Activated CD8-positive, alpha-beta memory T cell treated with anti-CD3 and anti-CD28 coated beads, Interleukin-2, amount 50 U/mL, for 24 hours (primary cell): Measurements from ENCODE around the gene LDHAL6B.

ENCODE experiments used
- DNase-seq: peaks from one replicate; pipeline ENCODE4 v3.0.0-alpha.2; 2020; ENCODE audit errors: extremely low read depth

The LDHAL6B gene

DNA sequence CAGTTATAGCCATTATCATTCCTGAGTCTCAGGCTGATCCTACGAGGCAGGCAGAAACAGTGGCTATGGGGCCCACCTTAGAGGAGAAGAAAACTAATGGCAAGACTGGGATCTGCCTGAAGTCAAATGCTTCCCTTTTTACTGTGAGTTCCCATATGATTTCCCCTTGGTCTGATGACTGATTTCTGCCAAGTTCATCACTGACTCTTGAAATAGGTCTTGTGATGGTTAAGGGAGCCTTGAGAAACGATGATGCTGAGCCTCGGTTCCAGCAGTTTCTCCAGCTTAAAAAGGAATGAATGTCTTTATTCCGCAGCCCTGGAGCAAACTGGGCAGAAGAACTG, 29.4 kb upstream of the LDHAL6B start:
- DNase-seq = no peak

DNA sequence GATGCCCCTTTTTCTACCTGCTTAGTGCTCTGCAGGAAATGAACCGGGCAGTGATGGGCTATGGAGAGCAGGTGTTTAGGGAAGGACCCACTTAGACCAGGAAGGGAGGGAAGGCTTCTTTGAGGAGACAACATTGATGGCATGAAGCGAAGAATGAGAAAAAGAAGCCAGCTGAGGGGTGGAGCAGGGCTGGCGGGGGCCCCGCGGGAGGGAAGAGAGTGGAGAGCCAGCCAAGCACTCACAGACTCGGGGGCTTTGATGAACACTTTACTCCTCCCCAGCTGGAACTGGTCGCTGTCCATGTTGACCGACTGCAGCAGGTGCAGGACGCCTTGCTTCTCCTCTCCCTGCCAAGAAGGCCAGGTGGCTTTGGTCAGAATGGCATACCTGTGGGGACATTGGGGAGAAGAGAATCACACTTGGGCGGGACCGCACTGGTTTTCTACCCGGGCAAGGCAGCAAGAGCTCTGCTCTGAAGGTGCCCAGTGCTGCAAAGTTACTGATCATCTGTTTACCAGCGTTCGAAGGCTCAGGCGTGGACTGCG, 28.4 kb upstream of the LDHAL6B start:
- no peak for DNase-seq

DNA sequence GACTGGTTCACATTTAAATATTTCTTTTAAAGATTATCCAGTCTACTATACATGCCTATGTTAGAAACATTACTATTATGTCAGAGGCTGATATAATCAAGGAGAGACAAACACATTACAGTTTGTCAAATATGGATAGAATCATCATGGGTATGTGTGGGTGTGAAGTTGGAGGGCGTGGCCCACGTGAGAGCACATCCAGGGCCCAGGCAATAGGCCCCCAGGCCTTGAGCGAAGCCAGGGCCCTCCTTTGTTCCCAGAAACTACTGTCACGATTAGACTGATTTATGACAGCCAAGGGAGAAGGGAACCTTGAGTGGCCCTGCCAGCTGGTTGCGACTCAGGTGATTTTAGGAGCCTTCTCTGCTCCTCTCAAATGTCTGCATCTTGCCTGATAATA, 26.9 kb upstream of the LDHAL6B start:
- DNase-seq = no peak

DNA sequence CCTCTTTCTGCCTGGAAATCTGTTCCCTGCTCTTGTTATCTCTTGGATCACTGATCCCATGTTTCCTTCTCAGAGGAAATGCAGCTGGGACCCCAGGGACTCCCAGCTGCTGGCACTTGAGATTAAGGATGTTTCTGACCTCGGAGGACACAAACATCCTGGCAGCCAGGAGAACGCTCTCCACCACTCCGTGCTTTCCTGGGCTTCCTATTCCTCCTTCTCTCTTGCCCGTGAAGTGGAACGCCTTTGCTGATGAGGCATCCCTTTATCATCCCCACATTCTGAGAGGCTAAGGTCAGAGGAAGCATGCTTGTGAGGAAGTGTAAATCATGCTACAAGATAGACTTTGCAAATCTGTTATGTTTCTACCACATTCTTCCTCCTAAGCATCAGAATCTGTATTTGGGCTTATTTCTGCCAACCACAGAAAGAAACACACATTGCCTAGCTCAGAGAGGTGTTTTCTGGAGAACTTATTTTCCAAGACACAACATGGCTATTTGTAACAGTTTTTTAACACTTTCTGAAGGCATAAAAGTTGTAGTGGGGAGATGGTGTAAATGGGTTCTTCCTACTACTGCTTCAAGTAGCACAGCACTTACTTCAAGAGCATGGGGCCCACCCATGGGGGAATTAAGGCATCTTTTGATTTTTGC, 25.6 kb upstream of the LDHAL6B start:
- no peak for DNase-seq

GRCh38 chr15:59185725-59186124, 20.9 kb upstream of the LDHAL6B start:
- no peak for DNase-seq

GRCh38 chr15:59186501-59186900, 20.1 kb upstream of the LDHAL6B start:
- no peak for DNase-seq

DNA sequence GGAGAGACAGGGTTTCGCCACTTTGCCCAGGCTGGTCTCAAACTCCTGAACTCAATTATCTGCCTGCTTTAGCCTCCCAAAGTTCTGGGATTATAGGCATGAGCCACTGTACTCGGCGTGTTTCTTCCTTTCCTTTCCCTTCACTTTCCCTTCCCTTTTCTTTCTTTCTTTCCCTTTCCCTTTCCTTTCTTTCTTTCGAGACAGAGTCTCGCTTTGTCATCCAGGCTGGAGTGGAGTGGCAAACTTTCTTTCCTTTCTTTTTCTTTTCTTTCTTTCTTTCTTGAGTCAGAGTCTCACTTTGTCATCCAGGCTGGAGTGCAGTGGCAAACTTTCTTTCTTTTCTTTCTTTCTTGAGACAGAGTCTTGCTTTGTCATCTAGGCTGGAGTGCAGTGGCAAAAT, 17.4 kb upstream of the LDHAL6B start:
- DNase-seq = no peak

GRCh38 chr15:59190291-59190690, 16.4 kb upstream of the LDHAL6B start:
- DNase-seq = no peak

- DNase-seq = no peak
Observed at GRCh38 chr15:59191855-59192237, 14.8 kb upstream of the LDHAL6B start.

DNA sequence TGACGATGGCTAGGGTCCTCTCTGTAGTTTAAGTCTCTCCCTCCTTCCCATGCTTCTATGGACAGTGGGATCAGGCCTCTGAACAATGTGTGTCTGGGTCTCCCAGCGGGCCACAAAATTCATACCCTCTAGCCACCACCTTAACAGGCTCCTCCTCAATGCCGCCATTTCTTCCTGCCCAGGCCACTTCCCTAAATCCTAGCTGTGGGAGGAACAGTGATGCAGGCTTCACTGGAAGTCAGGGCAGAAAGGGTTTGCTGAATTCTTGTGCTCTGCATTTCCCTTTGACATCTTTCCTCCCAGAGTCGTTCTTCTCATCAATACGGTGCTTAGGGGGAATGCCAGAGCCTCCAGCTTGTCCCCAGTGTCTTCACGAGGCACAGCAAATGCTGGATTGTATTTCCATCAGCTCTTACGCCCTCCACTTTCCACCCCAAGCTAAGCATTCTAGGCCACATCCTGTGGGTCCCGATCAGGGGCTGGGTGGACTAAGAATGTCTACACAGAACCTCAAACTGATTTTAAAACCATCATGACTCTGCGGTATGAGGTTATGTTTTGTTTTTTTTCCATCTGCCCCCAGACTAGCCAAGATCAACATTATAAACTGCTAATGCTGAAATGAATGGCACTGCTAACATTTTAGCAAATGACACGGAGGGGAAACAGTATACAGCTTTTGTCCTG, 11.9 kb upstream of the LDHAL6B start:
- DNase-seq = no peak

DNA sequence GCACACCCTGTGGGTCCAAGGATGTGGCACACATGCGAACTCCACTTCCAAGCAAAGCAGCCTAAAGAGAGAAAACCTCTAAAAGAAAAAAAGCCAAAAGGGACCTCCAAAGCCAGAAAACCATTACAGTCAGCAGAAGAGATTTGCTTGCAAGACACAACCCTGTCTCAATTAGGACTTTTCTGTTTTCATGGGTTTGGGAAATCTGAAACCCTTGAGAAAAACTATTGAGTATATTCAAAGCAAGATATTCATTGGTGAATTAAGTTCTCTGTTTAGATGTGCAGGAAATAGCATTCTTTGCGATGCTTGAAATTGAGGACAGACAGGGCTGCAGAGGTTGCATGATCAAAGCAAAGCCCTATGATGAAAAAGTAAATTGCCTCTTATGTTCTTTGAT, 10.2 kb upstream of the LDHAL6B start:
- DNase-seq = no peak

DNA sequence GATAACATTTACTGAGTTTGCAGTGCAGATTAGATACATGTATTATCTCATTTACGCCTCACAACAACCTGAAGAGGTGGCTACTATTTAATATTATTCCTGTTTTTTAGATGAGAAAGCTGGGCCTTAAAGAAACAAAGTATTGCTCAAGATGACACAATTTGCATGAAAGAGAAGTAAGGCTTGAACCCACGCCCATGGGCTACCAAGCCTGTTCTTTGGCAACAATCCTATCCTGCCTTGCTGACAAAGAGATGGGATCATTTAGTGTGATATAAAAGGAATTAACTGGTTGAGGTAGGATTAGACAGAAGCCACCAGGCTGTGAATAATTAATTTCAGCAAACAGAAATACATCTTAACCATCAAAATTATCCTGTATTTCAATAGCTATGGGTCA, 9.2 kb upstream of the LDHAL6B start:
- DNase-seq = no peak

DNA sequence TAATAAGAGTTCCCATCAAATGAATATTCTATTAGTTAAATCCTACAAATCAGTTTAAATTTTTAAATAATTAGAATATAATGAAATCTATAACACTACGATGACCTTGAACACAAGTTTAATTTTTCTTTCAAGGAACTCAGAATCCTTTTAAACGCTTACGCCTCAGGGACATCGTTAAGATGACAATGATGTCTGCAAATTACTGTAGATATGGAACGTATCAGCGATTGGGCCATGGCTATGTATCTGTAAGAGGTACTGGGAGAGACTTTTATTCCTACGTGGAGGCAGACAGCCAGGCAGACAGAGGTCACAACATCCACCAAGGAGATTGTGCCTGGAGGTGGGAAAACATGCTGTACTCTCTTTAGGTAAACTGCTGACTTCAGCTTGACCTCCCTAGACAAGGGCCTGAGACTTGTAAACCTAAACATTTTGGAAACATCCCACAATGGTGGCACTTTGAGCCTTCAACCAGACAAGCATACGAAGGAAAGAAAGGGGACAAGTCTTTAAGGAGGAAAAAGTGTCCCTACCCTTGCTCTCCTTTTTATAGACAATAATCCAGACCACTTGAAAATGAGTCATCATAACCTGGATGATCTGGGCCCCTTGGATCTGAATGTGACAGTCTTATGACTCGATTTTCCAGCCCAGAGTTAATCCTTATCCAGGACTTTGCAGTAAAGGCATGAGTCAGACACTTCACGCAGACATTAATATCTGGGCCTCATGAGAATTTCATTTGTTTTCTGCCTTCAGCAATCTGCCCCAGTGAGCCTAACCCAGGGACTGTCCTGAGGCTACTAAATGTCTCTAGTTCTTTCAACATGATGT, 6.8 kb upstream of the LDHAL6B start:
- DNase-seq = no peak

DNA sequence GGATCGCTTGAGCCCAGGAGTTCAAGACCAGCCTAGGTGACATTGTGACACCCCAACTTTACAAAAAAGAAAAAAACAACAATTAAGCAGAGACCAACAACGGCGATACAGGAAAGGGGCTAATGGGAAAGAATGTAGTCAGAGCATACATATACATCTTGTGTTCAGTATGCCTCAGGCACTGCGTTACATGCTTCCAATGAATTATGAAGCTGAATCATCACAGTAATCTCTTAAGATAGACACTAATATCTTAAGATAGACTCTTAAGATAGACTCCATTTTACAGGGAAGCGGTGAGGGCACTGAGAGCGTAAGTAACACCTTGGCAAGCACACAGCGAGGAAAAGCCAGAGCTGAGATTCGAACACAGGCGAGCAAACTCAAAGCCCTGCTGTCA, 6.1 kb upstream of the LDHAL6B start:
- no peak for DNase-seq

DNA sequence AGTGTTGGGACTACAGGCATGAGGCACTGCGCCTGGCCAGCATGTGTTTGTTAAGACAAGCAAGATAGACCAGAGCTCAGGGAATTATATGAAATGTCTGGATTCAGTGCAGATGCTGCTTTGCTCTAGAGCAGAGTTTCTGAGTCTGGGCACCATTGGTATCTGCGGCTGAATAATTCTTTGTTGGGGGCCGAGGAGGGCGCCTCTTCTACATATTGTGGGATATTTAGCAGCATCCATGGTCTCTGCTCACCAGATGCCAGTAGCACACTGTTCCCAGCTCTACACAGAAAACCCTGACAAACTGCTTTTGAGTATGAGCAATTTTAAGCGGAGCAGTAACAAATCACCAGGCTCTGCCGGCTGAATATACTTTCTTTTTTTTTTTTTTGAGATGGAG, 3.6 kb upstream of the LDHAL6B start:
- DNase-seq = no peak

GRCh38 chr15:59203657-59204056, 3.0 kb upstream of the LDHAL6B start:
- DNase-seq = no peak

- no peak for DNase-seq
Observed at GRCh38 chr15:59205839-59206622, 612 bp upstream of the LDHAL6B start.

DNA sequence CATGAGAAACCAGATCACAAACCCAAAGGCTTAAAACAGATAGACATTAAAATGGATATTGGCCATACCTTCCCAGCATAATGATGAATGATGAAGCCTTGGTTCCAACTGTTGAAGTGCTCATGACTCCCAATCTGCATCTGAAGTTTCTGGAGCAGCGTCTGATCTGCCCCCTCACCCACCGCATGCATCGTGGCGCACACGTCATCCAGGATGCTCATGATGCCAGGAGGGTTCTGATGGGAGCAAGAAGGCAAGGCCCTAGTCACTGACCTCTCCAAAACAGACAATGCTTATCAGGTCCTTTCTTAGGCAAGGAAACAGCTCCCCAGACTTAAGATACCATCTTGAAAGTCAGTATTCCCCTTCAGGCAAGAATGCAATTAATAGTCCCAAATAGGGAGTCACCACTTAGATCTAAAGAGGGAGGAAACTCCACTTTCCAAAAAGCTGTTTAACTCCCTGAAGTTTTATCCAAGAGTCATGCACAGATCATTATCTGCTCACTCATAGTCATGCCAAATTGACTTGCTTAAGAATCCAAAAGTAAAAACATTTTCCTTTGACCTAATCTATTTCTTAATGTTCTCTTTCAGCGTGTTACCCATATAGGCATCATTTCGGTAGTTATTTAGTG, 2.1 kb downstream of the LDHAL6B start:
- DNase-seq = no peak

DNA sequence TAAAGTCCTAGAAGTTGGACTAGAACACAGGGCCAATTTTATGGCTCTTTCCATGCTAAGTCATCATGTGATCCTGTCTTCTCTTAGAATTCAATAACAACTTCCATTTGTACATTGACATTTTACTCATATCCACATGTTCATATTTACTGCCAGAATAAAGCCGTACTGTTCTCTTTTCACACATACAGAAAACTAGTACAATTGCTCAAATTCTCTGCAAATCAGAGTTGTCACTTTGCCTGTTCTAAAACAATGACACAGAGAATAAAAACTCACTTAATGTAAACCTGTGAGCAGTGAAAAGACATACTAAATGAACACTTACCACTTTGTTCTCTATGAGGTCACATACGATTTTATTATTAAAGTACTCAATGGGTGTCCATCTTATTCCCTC, 3.5 kb downstream of the LDHAL6B start:
- DNase-seq = no peak

GRCh38 chr15:59216911-59217310, 10.3 kb downstream of the LDHAL6B start:
- no peak for DNase-seq

DNA sequence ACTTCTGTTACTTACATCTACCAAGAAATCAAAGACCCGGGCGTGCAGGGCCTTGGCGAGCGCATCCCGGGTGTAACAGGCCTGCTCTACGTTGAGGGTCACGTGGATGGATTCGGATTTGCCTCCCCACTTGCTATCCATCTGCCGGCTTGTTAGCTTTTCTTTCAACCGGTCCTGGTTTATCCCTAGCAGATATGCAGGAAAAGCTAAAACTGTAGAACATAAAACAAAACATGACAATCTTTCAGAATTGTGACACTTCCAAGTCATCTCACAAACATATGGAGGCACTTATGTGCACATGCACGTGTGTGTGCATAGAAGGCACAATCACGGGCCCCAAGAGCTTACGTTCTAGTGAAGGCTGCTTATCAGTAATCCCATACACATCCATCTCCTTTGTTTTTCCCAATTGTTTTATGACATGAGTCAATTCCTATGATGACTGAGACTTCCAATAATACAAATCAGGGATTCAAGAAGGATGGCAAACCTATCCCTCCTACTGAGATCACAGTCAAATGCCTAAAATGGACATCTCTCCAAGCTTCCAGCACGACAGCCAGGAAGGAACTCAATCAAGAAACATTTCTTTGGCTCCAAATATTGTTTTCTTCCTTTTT, 11.3 kb downstream of the LDHAL6B start:
- DNase-seq = no peak
